NCI-H345 (cell line): Measurements from ENCODE around the gene PLAC9.
"Not testable (repeated sequence)": the region's sequence is repeated elsewhere in the genome, so short reads cannot be mapped to it uniquely, and the experiment has no call there.

Source experiments
- DNase-seq: peaks from one replicate; lab custom pipeline; 2025; lab: John Stamatoyannopoulos, UW

PLAC9 gene

GRCh38 chr10:80132299-80133139 lies at the start of gene PLAC9:
TSS of gene PLAC9 (plus strand) at chr10:80132730. CDS start at chr10:80132763, 33 bp downstream.
- no peak for DNase-seq

GRCh38 chr10:80090121-80090520 lies 42.4 kb upstream of the PLAC9 start:
- peak; percentile 19 for DNase-seq

GRCh38 chr10:80094231-80094630 lies 38.3 kb upstream of the PLAC9 start:
- DNase-seq, result no peak

GRCh38 chr10:80098272-80098671 lies 34.3 kb upstream of the PLAC9 start:
- not testable (repeated sequence) for DNase-seq

GRCh38 chr10:80099295-80099694 lies 33.2 kb upstream of the PLAC9 start:
- not testable (repeated sequence) for DNase-seq

GRCh38 chr10:80100116-80100515 lies 32.4 kb upstream of the PLAC9 start:
- DNase-seq, result no peak

- DNase-seq, result no peak
Observed at GRCh38 chr10:80100861-80101695, 31.5 kb upstream of the PLAC9 start.

GRCh38 chr10:80104066-80104926 lies 28.2 kb upstream of the PLAC9 start:
- DNase-seq, result no peak

- no peak for DNase-seq
Observed at GRCh38 chr10:80108576-80109239, 23.8 kb upstream of the PLAC9 start.

GRCh38 chr10:80110986-80111385 lies 21.5 kb upstream of the PLAC9 start:
- no peak for DNase-seq

GRCh38 chr10:80118669-80119068 lies 13.9 kb upstream of the PLAC9 start:
- no peak for DNase-seq

GRCh38 chr10:80122110-80122710 lies 10.3 kb upstream of the PLAC9 start:
- DNase-seq, result no peak

- DNase-seq, result no peak
Observed at GRCh38 chr10:80122746-80123145, 9.8 kb upstream of the PLAC9 start.

- DNase-seq, result no peak
Observed at GRCh38 chr10:80126876-80127275, 5.7 kb upstream of the PLAC9 start.

GRCh38 chr10:80131499-80131901 lies 1.0 kb upstream of the PLAC9 start:
- no peak for DNase-seq

GRCh38 chr10:80133206-80133605 lies 676 bp downstream of the PLAC9 start:
- no peak for DNase-seq

GRCh38 chr10:80133687-80134086 lies 1.2 kb downstream of the PLAC9 start:
- not testable (repeated sequence) for DNase-seq

- DNase-seq, result no peak
Observed at GRCh38 chr10:80136134-80136571, 3.6 kb downstream of the PLAC9 start.

- no peak for DNase-seq
Observed at GRCh38 chr10:80137031-80137862, 4.7 kb downstream of the PLAC9 start.

- peak; percentile 12 for DNase-seq
Observed at GRCh38 chr10:80137920-80138319, 5.4 kb downstream of the PLAC9 start.
